DOHH2 (cell line): ENCODE data around the gene MAP6.

Experiments used
- CTCF ChIP-seq: fragments of 200-600 bp; sonication (generic); IDR thresholded peaks from one replicate; pipeline ENCODE4 v1.5.1; 2014; ENCODE audit warnings: antibody characterized with exemption, mild to moderate bottlenecking, low read depth, low read length; ENCODE audit not compliant: poor library complexity, severe bottlenecking
- EZH2phosphoT487 ChIP-seq: fragments of 200-600 bp; sonication (generic); IDR thresholded peaks from 2 replicates; pipeline ENCODE4 v1.6.1; 2017; ENCODE audit warnings: borderline replicate concordance, mild to moderate bottlenecking, antibody characterized with exemption, low read length, moderate library complexity, mixed read lengths

DNA sequence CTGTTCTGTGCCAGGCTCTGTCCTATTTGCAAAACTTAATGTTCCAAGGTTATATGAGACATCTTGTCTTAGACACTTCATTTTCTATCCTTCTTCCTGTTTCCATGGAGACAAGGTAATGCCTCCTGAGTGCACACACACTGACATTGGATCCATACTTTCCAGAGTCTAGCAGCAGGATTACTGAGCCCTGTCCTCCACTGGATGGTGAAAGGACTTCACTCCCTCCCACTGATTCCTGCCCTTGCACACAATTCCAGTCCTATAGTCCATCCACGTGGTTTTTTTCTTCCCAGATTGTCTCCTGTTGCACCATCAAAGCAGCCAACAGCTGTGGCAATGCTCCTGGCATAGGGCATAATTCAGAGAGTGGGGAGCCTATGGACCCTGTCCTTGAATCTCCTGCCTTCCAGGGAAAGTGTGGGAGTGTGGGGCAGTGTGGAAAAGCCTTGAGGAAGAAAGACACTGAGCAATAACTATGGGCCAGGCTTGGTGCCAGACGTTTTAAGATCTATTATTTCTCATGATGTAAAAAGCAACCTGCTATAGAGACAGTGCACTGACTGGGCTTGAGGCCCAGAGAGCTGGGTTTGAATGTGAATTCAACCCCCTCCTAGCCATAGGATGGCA, 75.4 kb downstream of the MAP6 start:
- no peak for TF ChIP-seq CTCF
- TF ChIP-seq EZH2phosphoT487 = no peak
